ENCODE measurements around the gene CLCN3.
"Not testable (repeated sequence)": the region's sequence is repeated elsewhere in the genome, so short reads cannot be mapped to it uniquely, and the experiment has no call there.

The CLCN3 gene

DNA sequence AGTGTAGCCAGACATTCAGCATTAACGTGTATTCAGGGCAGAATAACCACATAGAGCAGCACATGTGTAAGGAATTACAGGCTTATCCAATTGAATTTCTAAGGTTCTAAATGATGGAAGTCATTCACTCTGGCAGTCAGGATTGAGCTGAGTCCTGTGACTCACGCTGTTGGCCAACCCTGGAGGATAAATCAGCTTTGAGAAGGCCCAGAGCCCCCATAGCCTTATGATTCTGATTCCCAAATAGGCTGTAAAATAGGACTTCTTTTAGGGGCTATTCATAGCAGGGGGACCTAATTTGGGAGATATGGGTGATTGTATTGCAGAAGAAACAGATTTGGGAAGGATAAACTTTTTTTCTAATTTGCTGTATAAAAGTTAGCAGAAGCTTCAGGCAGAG lies 145.5 kb downstream of the CLCN3 start:
- TF ChIP-seq, protein P1, sequence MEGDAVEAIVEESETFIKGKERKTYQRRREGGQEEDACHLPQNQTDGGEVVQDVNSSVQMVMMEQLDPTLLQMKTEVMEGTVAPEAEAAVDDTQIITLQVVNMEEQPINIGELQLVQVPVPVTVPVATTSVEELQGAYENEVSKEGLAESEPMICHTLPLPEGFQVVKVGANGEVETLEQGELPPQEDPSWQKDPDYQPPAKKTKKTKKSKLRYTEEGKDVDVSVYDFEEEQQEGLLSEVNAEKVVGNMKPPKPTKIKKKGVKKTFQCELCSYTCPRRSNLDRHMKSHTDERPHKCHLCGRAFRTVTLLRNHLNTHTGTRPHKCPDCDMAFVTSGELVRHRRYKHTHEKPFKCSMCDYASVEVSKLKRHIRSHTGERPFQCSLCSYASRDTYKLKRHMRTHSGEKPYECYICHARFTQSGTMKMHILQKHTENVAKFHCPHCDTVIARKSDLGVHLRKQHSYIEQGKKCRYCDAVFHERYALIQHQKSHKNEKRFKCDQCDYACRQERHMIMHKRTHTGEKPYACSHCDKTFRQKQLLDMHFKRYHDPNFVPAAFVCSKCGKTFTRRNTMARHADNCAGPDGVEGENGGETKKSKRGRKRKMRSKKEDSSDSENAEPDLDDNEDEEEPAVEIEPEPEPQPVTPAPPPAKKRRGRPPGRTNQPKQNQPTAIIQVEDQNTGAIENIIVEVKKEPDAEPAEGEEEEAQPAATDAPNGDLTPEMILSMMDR (IDR thresholded peaks at IDR 0.05; ENCODE audit: insufficient read depth, low read length, missing control alignments), result no peak
- DNase-seq (ENCODE audit: low read depth, low spot score), result no peak
- H3K4me3 ChIP-seq (ENCODE audit: low read depth, low read length), result no peak overlapping the region
- ChIA-PET POLR2A (no interaction called here), CTCF (no interaction called here)

DNA sequence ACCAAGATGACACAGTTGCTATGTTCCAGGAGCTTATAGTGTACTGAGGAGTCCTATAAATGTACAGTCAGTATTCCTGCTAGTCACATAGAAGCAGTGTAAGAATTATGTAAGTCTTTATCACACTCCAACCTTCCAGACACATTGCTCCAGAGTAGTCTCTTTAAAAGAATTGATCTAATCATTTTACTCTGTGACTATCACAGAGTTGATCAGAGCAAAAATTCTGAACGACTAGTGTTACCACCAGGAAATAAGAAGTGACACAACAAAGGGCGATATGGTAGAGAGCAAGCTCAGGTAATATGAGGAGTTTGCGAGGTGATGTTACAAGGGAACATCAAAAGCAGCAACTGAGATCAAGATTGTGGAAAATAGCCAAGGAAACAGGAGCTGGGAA lies 146.4 kb downstream of the CLCN3 start:
- POLR2A ChIA-PET, result no interaction called here
- TF ChIP-seq, protein P1 (IDR thresholded peaks at IDR 0.05; ENCODE audit: insufficient read depth, low read length, missing control alignments), result no peak
- CTCF ChIA-PET, result no interaction called here

DNA sequence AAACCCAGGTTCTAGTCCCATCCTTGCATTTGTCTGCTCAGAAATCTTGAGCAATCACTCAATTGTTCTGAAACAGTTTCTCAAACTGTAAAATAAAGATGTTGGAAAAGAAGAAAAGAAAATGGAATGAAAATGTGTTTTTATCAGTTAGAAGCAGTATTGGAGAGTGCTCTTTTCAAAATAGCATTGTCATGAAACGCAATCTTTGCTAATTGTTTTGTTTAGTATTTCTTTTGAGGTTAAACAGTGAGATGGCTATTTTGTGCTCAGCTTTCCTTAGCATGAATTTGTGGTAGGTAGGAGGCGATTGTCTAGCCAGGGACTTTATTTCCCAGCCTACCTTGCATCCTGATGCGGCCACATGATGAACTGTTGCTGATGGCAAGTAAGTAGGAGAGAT lies 148.0 kb downstream of the CLCN3 start:
- no peak for DNase-seq (ENCODE audit: low read depth, low spot score)
- ChIA-PET CTCF (interaction anchor here (1.0 kb wide), 1 partner anchor 23 kb away, joined by 4 read pairs; no protein-coding TSS in a partner anchor), POLR2A (no interaction called here)
- H3K4me3 ChIP-seq (ENCODE audit: low read depth, low read length), result no peak overlapping the region
- TF ChIP-seq, protein P1 (IDR thresholded peaks at IDR 0.05; ENCODE audit: insufficient read depth, low read length, missing control alignments), result no peak

More for the DNA sequence above, 146.4 kb downstream of the CLCN3 start:
- no peak for DNase-seq (ENCODE audit: low read depth, low spot score)
- H3K4me3 ChIP-seq (ENCODE audit: low read depth, low read length), result no peak overlapping the region

DNA sequence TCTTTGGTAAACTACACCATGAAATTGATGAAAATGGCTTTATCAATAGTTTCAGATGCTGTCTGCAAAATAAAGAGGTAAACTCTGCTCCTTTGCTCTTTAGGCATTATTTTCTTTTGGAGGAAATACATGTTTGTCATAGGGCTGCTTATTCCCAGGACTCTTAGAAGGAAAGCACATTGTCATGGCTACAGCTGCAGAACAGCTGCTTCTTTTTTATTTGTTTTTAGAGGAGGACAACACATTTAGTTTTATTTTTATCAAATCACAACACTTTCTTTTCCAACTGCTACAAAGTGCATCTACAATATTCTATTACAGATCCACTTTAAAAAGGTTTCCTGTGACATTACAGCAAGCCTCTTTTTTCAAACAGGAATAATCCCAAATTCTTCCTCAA lies 150.0 kb downstream of the CLCN3 start:
- POLR2A ChIA-PET, result no interaction called here
- DNase-seq (ENCODE audit: low read depth, low spot score), result no peak
- TF ChIP-seq, protein P1 (IDR thresholded peaks at IDR 0.05; ENCODE audit: insufficient read depth, low read length, missing control alignments), result no peak
- CTCF ChIA-PET, result interaction anchor here (0.7 to 1.0 kb wide), 2 partner anchors 21 to 57 kb away, joined by 3 to 4 read pairs; no protein-coding TSS in a partner anchor
- H3K4me3 ChIP-seq (ENCODE audit: low read depth, low read length), result no peak overlapping the region

DNA sequence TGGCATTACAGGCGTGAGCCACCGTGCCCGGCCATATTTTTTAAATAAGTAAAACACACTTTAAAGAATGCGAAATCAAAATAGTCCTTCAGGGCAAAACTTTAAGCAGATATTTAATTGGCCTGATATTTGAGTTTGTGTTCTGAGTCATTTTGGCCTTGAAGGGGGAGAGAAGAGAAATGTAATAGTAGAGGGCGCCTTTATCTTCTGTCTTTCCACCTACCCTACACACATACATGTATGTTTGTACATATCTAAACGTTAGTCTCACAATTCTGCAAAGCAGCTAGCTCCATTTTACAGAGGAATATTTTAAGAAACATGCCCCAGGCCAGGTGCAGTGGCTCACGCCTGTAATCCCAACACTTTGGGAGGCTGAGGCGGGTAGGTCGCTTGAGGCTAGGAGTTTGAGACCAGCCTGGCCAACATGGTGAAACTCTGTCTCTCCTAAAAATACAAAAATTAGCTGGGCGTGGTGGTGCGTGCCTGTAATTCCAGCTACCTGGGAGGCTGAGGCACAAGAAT lies 151.2 kb downstream of the CLCN3 start:
- POLR2A ChIA-PET; DNase-seq (ENCODE audit: low read depth, low spot score); H3K4me3 ChIP-seq (ENCODE audit: low read depth, low read length): not testable (repeated sequence)
- CTCF ChIA-PET, result interaction anchor here (0.6 kb wide), 1 partner anchor 112 kb away, joined by 3 read pairs; no protein-coding TSS in a partner anchor
